AG04450 (cell line): ENCODE measurements around the gene MEG3. TPM values are rescaled to one million over a fixed set of nuclear protein-coding genes. Genes with fewer than 3 reads are reported as not detected.
A peak's percentile ranks its signal among the peaks of the same experiment; 100 is the strongest.

Source experiments
- CTCF ChIA-PET: fragments of 300-600, 350-600 bp; formaldehyde crosslinking; extraction: SDS; loops from one replicate; lab custom pipeline; 2022; ENCODE audit warnings: antibody characterized with exemption, inconsistent platforms; lab: Charles Lee
- POLR2A ChIA-PET: fragments of 350-600 bp; formaldehyde crosslinking; extraction: SDS; loops from one replicate; lab custom pipeline; 2021; ENCODE audit warnings: antibody characterized with exemption, inconsistent platforms; lab: Yijun Ruan, JAX
- DNase-seq: peaks from one replicate; pipeline ENCODE4 v3.0.0-alpha.2; 2011; ENCODE audit warnings: low read depth, low spot score
- H3K27ac ChIP-seq: one replicate; pipeline ENCODE4 v1.5.1; 2012; ENCODE audit warnings: low read depth, low read length, control low read depth
- H3K27me3 ChIP-seq: one replicate; pipeline ENCODE4 v1.6.0; 2012; ENCODE audit warnings: low read length; ENCODE audit not compliant: control insufficient read depth, insufficient read depth
- H3K4me3 ChIP-seq: 2 replicates; pipeline ENCODE4 v1.5.1; 2011; ENCODE audit warnings: mild to moderate bottlenecking, low read depth, low read length, control low read depth
- H3K9me3 ChIP-seq: 2 replicates; pipeline ENCODE4 v1.5.1; 2012; ENCODE audit warnings: low read length; ENCODE audit not compliant: control insufficient read depth, insufficient read depth
- polyA plus RNA-seq: library from polyadenylated mRNA; depleted of rRNA; stranded (reverse); fragments of >200 nt; gene quantifications from 2 replicates; pipeline ENCODE4 v1.2.3, GENCODE V29; 2011
- TF ChIP-seq, protein P1 (sequence below): IDR thresholded peaks from 2 replicates; pipeline ENCODE4 v1.5.1; 2011; ENCODE audit warnings: low read depth, low read length, control low read depth, inconsistent platforms

Gene MEG3
- polyA plus RNA-seq, 1 experiment = 310 TPM

DNA sequence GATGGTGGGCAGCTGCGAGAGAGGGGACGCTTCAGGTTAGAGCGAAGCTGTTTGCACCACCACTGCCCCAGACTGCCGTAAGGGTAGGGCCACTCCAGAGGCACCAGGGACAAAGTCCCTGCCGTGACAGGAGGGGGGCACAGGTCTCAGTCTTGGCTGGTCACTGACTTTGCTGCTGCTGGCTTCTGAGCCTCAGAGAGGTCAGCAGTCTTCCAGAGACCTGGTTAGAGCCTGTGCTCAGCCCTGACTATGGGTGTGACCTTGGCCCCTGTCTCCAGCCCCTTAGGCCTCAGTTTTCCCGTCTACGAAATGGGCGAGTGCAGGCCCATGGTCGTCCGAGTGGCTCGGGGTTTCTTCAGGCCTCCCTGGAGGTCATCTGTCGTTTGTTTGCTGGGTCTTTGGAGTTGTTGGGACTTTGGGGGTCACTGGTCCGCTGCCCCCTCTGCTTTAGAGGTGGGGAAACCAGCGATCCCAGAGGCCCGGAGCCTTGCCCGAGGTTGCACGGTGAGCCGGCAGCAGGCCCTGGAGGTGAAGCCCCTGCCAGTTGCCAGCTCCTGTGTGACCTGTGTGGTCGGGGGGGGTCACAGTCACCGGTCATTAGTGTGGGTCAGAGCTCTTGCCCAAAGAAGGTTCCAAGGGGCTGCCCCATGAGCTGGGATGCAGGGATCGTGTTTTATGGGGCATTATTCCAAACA, 15.3 kb downstream of the MEG3 start:
- DNase-seq = no peak
- POLR2A ChIA-PET = interaction anchor here (0.6 to 3.5 kb wide), 2 partner anchors 8 to 16 kb away, joined by 3 to 20 read pairs; partner anchors contain the start of gene MEG3
- Histone ChIP-seq H3K9me3 (no peaks in the 10 kb centered on the region), H3K27ac (peak overlapping the region; percentile 80), H3K27me3 (no peaks in the 10 kb centered on the region), H3K4me3 (no peak overlapping the region)
- TF ChIP-seq, protein P1, sequence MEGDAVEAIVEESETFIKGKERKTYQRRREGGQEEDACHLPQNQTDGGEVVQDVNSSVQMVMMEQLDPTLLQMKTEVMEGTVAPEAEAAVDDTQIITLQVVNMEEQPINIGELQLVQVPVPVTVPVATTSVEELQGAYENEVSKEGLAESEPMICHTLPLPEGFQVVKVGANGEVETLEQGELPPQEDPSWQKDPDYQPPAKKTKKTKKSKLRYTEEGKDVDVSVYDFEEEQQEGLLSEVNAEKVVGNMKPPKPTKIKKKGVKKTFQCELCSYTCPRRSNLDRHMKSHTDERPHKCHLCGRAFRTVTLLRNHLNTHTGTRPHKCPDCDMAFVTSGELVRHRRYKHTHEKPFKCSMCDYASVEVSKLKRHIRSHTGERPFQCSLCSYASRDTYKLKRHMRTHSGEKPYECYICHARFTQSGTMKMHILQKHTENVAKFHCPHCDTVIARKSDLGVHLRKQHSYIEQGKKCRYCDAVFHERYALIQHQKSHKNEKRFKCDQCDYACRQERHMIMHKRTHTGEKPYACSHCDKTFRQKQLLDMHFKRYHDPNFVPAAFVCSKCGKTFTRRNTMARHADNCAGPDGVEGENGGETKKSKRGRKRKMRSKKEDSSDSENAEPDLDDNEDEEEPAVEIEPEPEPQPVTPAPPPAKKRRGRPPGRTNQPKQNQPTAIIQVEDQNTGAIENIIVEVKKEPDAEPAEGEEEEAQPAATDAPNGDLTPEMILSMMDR = no peak
- CTCF ChIA-PET = interaction anchor here (0.6 kb wide), 1 partner anchor 13 kb away, joined by 3 read pairs; no protein-coding TSS in a partner anchor

DNA sequence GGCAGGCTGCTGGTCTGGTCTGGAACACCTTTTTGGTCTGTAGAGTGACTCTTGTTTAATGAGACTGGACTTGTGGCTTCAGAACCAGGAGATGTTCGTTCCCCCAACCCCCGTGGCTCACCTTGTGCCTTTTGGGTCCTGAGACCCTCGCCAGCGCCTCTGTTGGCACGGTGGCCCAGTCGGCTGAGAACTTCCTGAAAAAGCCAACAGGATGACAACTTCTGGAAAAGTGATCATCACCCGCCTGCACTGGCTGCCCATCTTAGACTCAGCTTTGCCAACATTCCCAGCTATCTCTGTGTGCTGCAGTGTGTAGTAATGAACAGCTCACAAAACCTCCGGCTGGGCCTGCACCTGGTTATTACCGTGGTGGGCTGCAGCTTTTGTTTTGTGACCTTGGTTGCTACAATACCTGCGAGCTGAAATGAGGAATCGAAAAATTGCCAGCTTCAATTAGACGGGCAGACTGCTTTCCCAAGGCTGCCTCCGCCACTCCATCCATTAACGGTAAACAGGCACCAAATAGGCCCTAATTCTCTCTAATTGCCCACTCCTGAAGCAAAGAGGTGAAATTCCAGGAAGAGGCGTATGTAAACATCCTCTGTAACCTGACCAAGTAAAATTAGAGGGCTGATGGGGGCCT, 16.0 kb downstream of the MEG3 start:
- DNase-seq = no peak
- Histone ChIP-seq H3K4me3 (no peak overlapping the region), H3K27ac (peak overlapping the region; percentile 80), H3K27me3 (no peaks in the 10 kb centered on the region), H3K9me3 (no peaks in the 10 kb centered on the region)
- ChIA-PET POLR2A (interaction anchor here (0.6 to 3.5 kb wide), 2 partner anchors 8 to 17 kb away, joined by 3 to 20 read pairs; partner anchors contain the start of gene MEG3), CTCF (interaction anchor here (0.6 to 1.3 kb wide), 3 partner anchors 13 to 457 kb away, joined by 3 to 4 read pairs (median 3); no protein-coding TSS in a partner anchor)
- TF ChIP-seq, protein P1 = no peak

DNA sequence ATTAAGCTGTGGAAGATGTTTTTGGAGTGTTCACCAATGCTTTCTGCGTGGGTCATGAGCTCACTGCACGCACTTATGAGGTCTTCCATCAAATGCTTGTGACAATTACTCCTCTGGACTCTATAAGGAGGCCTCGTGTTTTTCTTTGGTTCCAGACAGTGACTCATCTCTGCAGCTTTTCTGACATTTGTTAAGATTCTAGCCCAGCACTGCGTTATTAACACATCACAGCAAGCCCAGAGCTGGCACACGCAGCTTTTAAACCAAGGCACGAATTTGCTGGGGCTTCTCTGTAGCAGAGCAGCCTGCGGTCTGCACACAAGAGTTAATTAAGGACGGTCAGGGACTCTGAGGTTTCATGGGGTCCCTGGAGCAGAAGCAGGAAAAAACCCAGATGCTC, 16.9 kb downstream of the MEG3 start:
- TF ChIP-seq, protein P1 = no peak
- H3K4me3 ChIP-seq = no peak overlapping the region
- ChIA-PET CTCF (interaction anchor here (1.2 to 1.3 kb wide), 2 partner anchors 180 to 458 kb away, joined by 3 to 4 read pairs; no protein-coding TSS in a partner anchor), POLR2A (interaction anchor here (3.5 kb wide), 1 partner anchor 18 kb away, joined by 20 read pairs; the partner anchor contains the start of gene MEG3)
- H3K27me3 ChIP-seq = no peaks in the 10 kb centered on the region
- DNase-seq = peak; percentile 71
- peak overlapping the region; percentile 80 for H3K27ac ChIP-seq
- no peaks in the 10 kb centered on the region for H3K9me3 ChIP-seq

DNA sequence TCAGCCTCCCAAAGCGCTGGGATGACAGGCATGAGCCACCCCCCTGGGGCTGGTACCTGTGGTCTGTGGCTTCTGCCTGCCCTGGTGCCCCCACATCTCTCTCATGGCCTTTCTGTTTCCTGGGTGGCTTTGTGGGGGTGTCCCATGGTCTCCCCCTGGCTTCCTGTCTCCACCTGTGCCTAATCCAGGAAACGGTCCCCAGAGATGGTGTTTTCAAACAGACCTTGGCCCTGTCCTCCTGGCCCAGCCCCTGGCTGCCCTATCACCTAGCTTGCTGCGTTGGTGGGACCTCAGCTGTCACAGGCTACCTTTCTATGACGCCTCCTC, 18.1 kb downstream of the MEG3 start:
- no peak overlapping the region for H3K27ac ChIP-seq
- H3K9me3 ChIP-seq = no peaks in the 10 kb centered on the region
- H3K4me3 ChIP-seq = no peak overlapping the region
- POLR2A ChIA-PET = interaction anchor here (3.5 kb wide), 1 partner anchor 19 kb away, joined by 20 read pairs; the partner anchor contains the start of gene MEG3
- no peak for DNase-seq
- CTCF ChIA-PET = interaction anchor here (0.5 to 0.6 kb wide), 2 partner anchors 16 to 390 kb away, joined by 3 to 4 read pairs; no protein-coding TSS in a partner anchor
- TF ChIP-seq, protein P1 = no peak
- H3K27me3 ChIP-seq = no peaks in the 10 kb centered on the region
